Spleen (tissue), 7 donors: ENCODE data around the gene MYO5B.

ENCODE experiments used
- POLR2A ChIP-seq, 3 donors: fragments of 450-650 bp; IDR thresholded peaks; one replicate each; pipeline ENCODE4 v1.5.1; 2017; ENCODE audit warnings: antibody characterized with exemption in 3 of 3, mild to moderate bottlenecking in 1 of 3
- TF ChIP-seq, protein P1 (sequence below), 11 experiments: fragments of 200-600 bp in 7 of 11; fragments of 450-650 bp in 4 of 11; sonication (generic) in 4 of 11; IDR thresholded peaks in 8 of 11; conservative IDR thresholded peaks in 3 of 11; 1 replicate in 7 of 11; 2 replicates in 4 of 11; pipeline versions ENCODE4 v1.4.0 to v1.8.0; 2016 to 2021; ENCODE audit warnings: antibody characterized with exemption in 11 of 11, inconsistent platforms in 4 of 11, mild to moderate bottlenecking in 1 of 11
- donor health status: DM: no; HTN: no; CAD: no; lungs with moderate emphysema.
- donor health status: DM: no; HTN: no; CAD: no.
- donor health status: DM: no; HTN: no; CAD: no.

DNA sequence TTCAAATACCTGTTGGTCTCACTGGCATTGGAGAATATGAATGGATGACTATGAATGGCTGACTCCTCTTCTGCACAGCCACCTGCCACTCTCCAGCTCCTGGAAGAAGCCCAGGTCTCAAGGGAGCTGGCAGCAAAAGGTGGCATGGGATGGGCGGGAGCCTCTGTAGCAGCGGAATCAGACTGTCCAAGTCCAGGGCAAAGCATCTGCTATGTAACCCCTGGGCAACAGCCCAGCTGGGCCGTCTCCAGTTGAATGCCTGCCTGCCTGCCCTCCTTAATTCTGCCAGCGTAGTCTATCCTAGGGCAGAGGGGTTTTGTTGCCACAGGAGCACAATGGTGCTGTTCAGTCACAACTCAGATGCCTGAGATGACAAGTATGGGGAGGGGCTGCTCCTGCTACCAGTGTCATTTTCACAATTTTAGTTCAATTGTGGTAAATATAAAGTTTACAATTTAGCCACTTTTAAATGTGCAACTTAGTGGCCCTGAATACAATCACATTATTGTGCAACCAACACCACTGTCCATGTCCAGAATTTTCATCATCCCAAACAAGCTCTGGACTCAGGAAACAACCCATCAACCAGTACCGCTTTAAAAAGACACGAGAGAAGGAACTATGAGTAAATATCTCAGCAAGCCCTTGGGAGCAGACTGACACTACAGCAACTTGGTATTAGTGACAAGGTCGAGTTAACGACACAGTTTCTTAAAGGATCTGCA, 115.2 kb downstream of the MYO5B start:
- TF ChIP-seq, protein P1, sequence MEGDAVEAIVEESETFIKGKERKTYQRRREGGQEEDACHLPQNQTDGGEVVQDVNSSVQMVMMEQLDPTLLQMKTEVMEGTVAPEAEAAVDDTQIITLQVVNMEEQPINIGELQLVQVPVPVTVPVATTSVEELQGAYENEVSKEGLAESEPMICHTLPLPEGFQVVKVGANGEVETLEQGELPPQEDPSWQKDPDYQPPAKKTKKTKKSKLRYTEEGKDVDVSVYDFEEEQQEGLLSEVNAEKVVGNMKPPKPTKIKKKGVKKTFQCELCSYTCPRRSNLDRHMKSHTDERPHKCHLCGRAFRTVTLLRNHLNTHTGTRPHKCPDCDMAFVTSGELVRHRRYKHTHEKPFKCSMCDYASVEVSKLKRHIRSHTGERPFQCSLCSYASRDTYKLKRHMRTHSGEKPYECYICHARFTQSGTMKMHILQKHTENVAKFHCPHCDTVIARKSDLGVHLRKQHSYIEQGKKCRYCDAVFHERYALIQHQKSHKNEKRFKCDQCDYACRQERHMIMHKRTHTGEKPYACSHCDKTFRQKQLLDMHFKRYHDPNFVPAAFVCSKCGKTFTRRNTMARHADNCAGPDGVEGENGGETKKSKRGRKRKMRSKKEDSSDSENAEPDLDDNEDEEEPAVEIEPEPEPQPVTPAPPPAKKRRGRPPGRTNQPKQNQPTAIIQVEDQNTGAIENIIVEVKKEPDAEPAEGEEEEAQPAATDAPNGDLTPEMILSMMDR (IDR thresholded peaks at IDR 0.05 in 8 of 11, conservative IDR thresholded peaks at IDR 0.05 in 3 of 11): no peak
- TF ChIP-seq POLR2A (IDR thresholded peaks at IDR 0.05): no peak
